H9 (cell line): Measurements from ENCODE around the gene CRABP2. TPM values are rescaled to one million over a fixed set of nuclear protein-coding genes. Genes with fewer than 3 reads are reported as not detected.

Experiments used
- DNase-seq: peaks from one replicate; pipeline ENCODE4 v3.0.0-alpha.2; 2017
- H2AFZ ChIP-seq: one replicate; pipeline ENCODE4 v1.6.1; 2013; ENCODE audit warnings: mild to moderate bottlenecking, low read length, control low read depth, moderate library complexity
- H2AK5ac ChIP-seq: 2 replicates; pipeline ENCODE4 v1.6.1; 2013; ENCODE audit warnings: low read length, control low read depth, mixed read lengths; ENCODE audit not compliant: insufficient read length
- H2BK120ac ChIP-seq: one replicate; pipeline ENCODE4 v1.6.1; 2013; ENCODE audit warnings: low read depth, mild to moderate bottlenecking, low read length, control low read depth, inconsistent platforms; ENCODE audit not compliant: poor library complexity, severe bottlenecking
- H2BK12ac ChIP-seq: 2 replicates; pipeline ENCODE4 v1.6.1; 2013; ENCODE audit warnings: low read length, control low read depth, mixed read lengths, low read depth; ENCODE audit not compliant: insufficient read length
- H2BK15ac ChIP-seq: 2 replicates; pipeline ENCODE4 v1.6.1; 2013; ENCODE audit warnings: low read depth, low read length, control low read depth
- H2BK20ac ChIP-seq: one replicate; pipeline ENCODE4 v1.6.1; 2013; ENCODE audit warnings: low read depth, mild to moderate bottlenecking, low read length, control low read depth, inconsistent platforms; ENCODE audit not compliant: poor library complexity, severe bottlenecking
- H2BK5ac ChIP-seq: 2 replicates; pipeline ENCODE4 v1.6.1; 2013; ENCODE audit warnings: low read length, control low read depth, mixed read lengths; ENCODE audit not compliant: insufficient read length
- H3K14ac ChIP-seq: 2 replicates; pipeline ENCODE4 v1.6.1; 2013; ENCODE audit warnings: low read length, control low read depth; ENCODE audit not compliant: insufficient read depth
- H3K18ac ChIP-seq: 2 replicates; pipeline ENCODE4 v1.6.1; 2013; ENCODE audit warnings: low read depth, mild to moderate bottlenecking, mixed read lengths, low read length, control low read depth; ENCODE audit not compliant: insufficient read length
- H3K23ac ChIP-seq: 2 replicates; pipeline ENCODE4 v1.6.1; 2013; ENCODE audit warnings: low read length, control low read depth, mixed read lengths, low read depth; ENCODE audit not compliant: insufficient read length
- H3K23me2 ChIP-seq: 2 replicates; pipeline ENCODE4 v1.6.1; 2013; ENCODE audit warnings: low read depth, mild to moderate bottlenecking, mixed read lengths, low read length, control low read depth; ENCODE audit not compliant: insufficient read length, poor library complexity, severe bottlenecking
- H3K27ac ChIP-seq: 2 replicates; pipeline ENCODE4 v1.5.1; 2013; ENCODE audit warnings: low read length, control low read depth, mixed read lengths, low read depth; ENCODE audit not compliant: insufficient read length
- H3K27me3 ChIP-seq: 2 replicates; pipeline ENCODE4 v1.6.1; 2013; ENCODE audit warnings: low read length, control low read depth, inconsistent platforms; ENCODE audit not compliant: insufficient read depth
- H3K4ac ChIP-seq: 2 replicates; pipeline ENCODE4 v1.6.1; 2013; ENCODE audit warnings: low read depth, mild to moderate bottlenecking, control low read depth, inconsistent platforms, low read length, moderate library complexity
- H3K4me1 ChIP-seq: 2 replicates; pipeline ENCODE4 v1.6.1; 2013; ENCODE audit warnings: low read length, control low read depth, inconsistent platforms; ENCODE audit not compliant: insufficient read depth
- H3K4me2 ChIP-seq: 2 replicates; pipeline ENCODE4 v1.6.1; 2013; ENCODE audit warnings: low read length, control low read depth, mixed read lengths; ENCODE audit not compliant: insufficient read length, insufficient read depth
- H3K56ac ChIP-seq: 2 replicates; pipeline ENCODE4 v1.6.1; 2013; ENCODE audit warnings: low read depth, mild to moderate bottlenecking, mixed read lengths, low read length, control low read depth; ENCODE audit not compliant: insufficient read length
- H3K79me1 ChIP-seq: 2 replicates; pipeline ENCODE4 v1.6.1; 2013; ENCODE audit warnings: low read depth, mild to moderate bottlenecking, moderate library complexity, low read length, control low read depth, inconsistent platforms; ENCODE audit not compliant: insufficient read depth, poor library complexity, severe bottlenecking
- H3K79me2 ChIP-seq: 2 replicates; pipeline ENCODE4 v1.6.1; 2013; ENCODE audit warnings: low read length, control low read depth, inconsistent platforms; ENCODE audit not compliant: insufficient read depth
- H3K9ac ChIP-seq: 2 replicates; pipeline ENCODE4 v1.6.1; 2013; ENCODE audit warnings: low read length, control low read depth, mixed read lengths; ENCODE audit not compliant: insufficient read length; ENCODE audit errors: extremely low read depth
- H3K9me3 ChIP-seq: one replicate; pipeline ENCODE4 v1.6.1; 2013; ENCODE audit warnings: low read depth, low read length, inconsistent platforms; ENCODE audit not compliant: control insufficient read depth
- H3T11ph ChIP-seq: one replicate; pipeline ENCODE4 v1.6.1; 2013; ENCODE audit warnings: mild to moderate bottlenecking, low read length, control low read depth, inconsistent platforms
- H4K20me1 ChIP-seq: one replicate; pipeline ENCODE4 v1.6.1; 2013; ENCODE audit not compliant: control insufficient read depth, insufficient read length, insufficient read depth
- H4K5ac ChIP-seq: 2 replicates; pipeline ENCODE4 v1.6.1; 2013; ENCODE audit warnings: low read depth, mild to moderate bottlenecking, mixed read lengths, low read length, control low read depth; ENCODE audit not compliant: insufficient read length
- H4K8ac ChIP-seq: replicated peaks from 2 replicates; pipeline ENCODE4 v1.6.1; 2013; ENCODE audit warnings: low read length, control low read depth, mixed read lengths, low read depth; ENCODE audit not compliant: insufficient read length
- H4K91ac ChIP-seq: 2 replicates; pipeline ENCODE4 v1.6.1; 2013; ENCODE audit warnings: low read depth, mild to moderate bottlenecking, moderate library complexity, mixed read lengths, low read length, control low read depth; ENCODE audit not compliant: insufficient read length
- H3K27ac Mint-ChIP-seq, 3 experiments: 2 replicates in 2 of 3; 3 replicates in 1 of 3; pipeline ENCODE4 v1.8.0; 2020 to 2021; ENCODE audit warnings: mixed read lengths in 3 of 3, mild to moderate bottlenecking in 1 of 3, moderate library complexity in 1 of 3
- H3K27me3 Mint-ChIP-seq: 2 replicates; pipeline ENCODE4 v1.8.0; 2021; ENCODE audit warnings: low read depth, mild to moderate bottlenecking, moderate library complexity, mixed read lengths
- H3K36me3 Mint-ChIP-seq, 3 experiments: 2 replicates in 2 of 3; 3 replicates in 1 of 3; pipeline ENCODE4 v1.8.0; 2020 to 2021; ENCODE audit warnings: low read depth in 3 of 3, mixed read lengths in 3 of 3; ENCODE audit not compliant: insufficient read depth in 1 of 3
- H3K4me1 Mint-ChIP-seq, 2 experiments: 2 replicates each; pipeline ENCODE4 v1.8.0; 2020; ENCODE audit warnings: mixed read lengths in 2 of 2
- H3K4me3 Mint-ChIP-seq, 2 experiments: 2 replicates in 1 of 2; 3 replicates in 1 of 2; pipeline ENCODE4 v1.8.0; 2020 to 2021; ENCODE audit warnings: mild to moderate bottlenecking in 2 of 2, mixed read lengths in 2 of 2, moderate library complexity in 1 of 2
- H3K9me3 Mint-ChIP-seq, 2 experiments: 2 replicates in 1 of 2; 3 replicates in 1 of 2; pipeline ENCODE4 v1.8.0; 2020; ENCODE audit warnings: mild to moderate bottlenecking in 2 of 2, mixed read lengths in 2 of 2, moderate library complexity in 1 of 2
- CTCF ChIP-seq: fragments of 200-600 bp; sonication (generic); conservative IDR thresholded peaks from 3 replicates; pipeline ENCODE4 v1.8.0; 2021; ENCODE audit warnings: antibody characterized with exemption, mild to moderate bottlenecking
- WGBS: extraction: QIAGEN DNeasy Blood & Tissue Kit; methylation state at CpG from one replicate; pipeline ENCODE4 v1.1.7; 2013; ENCODE audit warnings: missing lambda C conversion rate, low lambda C conversion rate, mixed read lengths; ENCODE audit not compliant: insufficient read length; ENCODE audit errors: extremely low coverage; 5-methylcytosine and 5-hydroxymethylcytosine counted together
- total RNA-seq: library from RNA; stranded (reverse); gene quantifications from 2 replicates; pipeline ENCODE4 v1.2.1, GENCODE V29; 2021

The CRABP2 gene
- total RNA-seq, 1 experiment from 2014 or later: 184 TPM

GRCh38 chr1:156751451-156751756, 46.0 kb upstream of the CRABP2 start, which contains the start of gene HDGF:
HDGF (minus strand) TSS chr1:156751675; CDS start chr1:156751429, 246 bp downstream.
- no peaks in the 10 kb centered on the region for H4K20me1 ChIP-seq
- WGBS: no CpG with 5 or more reads among the region's 48 CpGs
- H2BK20ac ChIP-seq: no peak within 1 kb of the TSS
- H3K27ac Mint-ChIP-seq: peak within 1 kb of the TSS; percentile 90 to 99 (median 96)
- H3K27ac ChIP-seq: peak within 1 kb of the TSS; percentile 50
- DNase-seq: no peak
- H3K9me3 ChIP-seq: no peaks in the 10 kb centered on the region
- peaks cover 22% of the 10 kb centered on the region; the same call in 1 of the 2 replicates for H3K79me2 ChIP-seq
- peaks cover 0 to 10% (median 10%) of the 10 kb centered on the region in 3 experiments; a peak in 3 of 7 replicates for H3K36me3 Mint-ChIP-seq
- H3K4ac ChIP-seq: no peak within 1 kb of the TSS; the same call in 1 of the 2 replicates
- no peaks in the 10 kb centered on the region for H3K27me3 Mint-ChIP-seq
- H3K4me1 ChIP-seq: peaks cover 19% of the 10 kb centered on the region; the same call in 1 of the 2 replicates
- H3K14ac ChIP-seq: peak within 1 kb of the TSS; percentile 99
- no peak for TF ChIP-seq CTCF
- no peak within 1 kb of the TSS for H4K8ac ChIP-seq
- H3K79me1 ChIP-seq: no peaks in the 10 kb centered on the region
- no peak within 1 kb of the TSS for H3K56ac ChIP-seq
- no peak within 1 kb of the TSS; the same call in 1 of the 2 replicates for H2BK15ac ChIP-seq
- peak within 1 kb of the TSS; percentile 51 for H2BK120ac ChIP-seq
- H2BK12ac ChIP-seq: no peak within 1 kb of the TSS
- H3K4me1 Mint-ChIP-seq: peaks cover 41 to 44% of the 10 kb centered on the region in 2 experiments
- peak within 1 kb of the TSS; percentile 97 for H3K18ac ChIP-seq
- H3K23me2 ChIP-seq: peaks cover 20% of the 10 kb centered on the region
- no peaks in the 10 kb centered on the region for H3K9me3 Mint-ChIP-seq
- H4K5ac ChIP-seq: peak within 1 kb of the TSS; percentile 69
- H3K4me3 Mint-ChIP-seq: peak within 1 kb of the TSS; percentile 91 to 96
- H2AK5ac ChIP-seq: no peak within 1 kb of the TSS
- no peak within 1 kb of the TSS for H3T11ph ChIP-seq
- H3K9ac ChIP-seq: peak within 1 kb of the TSS; percentile 96
- H3K27me3 ChIP-seq: no peaks in the 10 kb centered on the region
- H2AFZ ChIP-seq: no peak within 1 kb of the TSS
- H3K23ac ChIP-seq: no peak within 1 kb of the TSS
- H2BK5ac ChIP-seq: peak within 1 kb of the TSS; percentile 11
- H3K4me2 ChIP-seq: peak within 1 kb of the TSS; percentile 73
- H4K91ac ChIP-seq: peak within 1 kb of the TSS; percentile 11
